HCT116 (cell line): Measurements from ENCODE around the gene PON1. TPM values are rescaled to one million over a fixed set of nuclear protein-coding genes. Genes with fewer than 3 reads are reported as not detected.

Source experiments
- ATAC-seq: fragments of 200-7000 bp; cut with Tn5 transposase; 2 replicates; pipeline ENCODE4 v1.9.1; 2020; ENCODE audit warnings: mild to moderate bottlenecking, moderate library complexity
- BruUV-seq: library from RNA; stranded (reverse); fragments of 400-500 nt; replicated peaks from 2 replicates; lab custom pipeline; 2021; lab: Mats Ljungman, UMichigan
- CTCF ChIA-PET: fragments of 300-600 bp; sonication (Branson Sonifier 250); formaldehyde crosslinking; loops from one replicate; lab custom pipeline; 2021; ENCODE audit warnings: antibody characterized with exemption; lab: Charles Lee
- POLR2A ChIA-PET: fragments of 300-600, 350-600 bp; sonication (Branson Sonifier 250); formaldehyde crosslinking; loops from one replicate; lab custom pipeline; 2021; ENCODE audit warnings: antibody characterized with exemption; lab: Charles Lee
- RAD21 ChIA-PET, 2 experiments: fragments of 300-600 bp; sonication (Branson Sonifier 250); formaldehyde crosslinking; loops; one replicate each; lab custom pipeline; 2023; ENCODE audit warnings: low total read pairs in 2 of 2; ENCODE audit not compliant: uncharacterized antibody in 2 of 2, unreplicated experiment in 2 of 2, low non-redundant PET in 1 of 2; lab: Charles Lee
- DNase-seq: peaks from one replicate; pipeline ENCODE4 v3.0.0-alpha.2; 2010; ENCODE audit warnings: low read depth, low spot score
- H2AFZ ChIP-seq: fragments of 200-600 bp; shearing (Covaris generic), sonication (generic); 2 replicates; pipeline ENCODE4 v1.6.1; 2017; ENCODE audit warnings: low read depth, mixed run types, mixed read lengths, antibody characterized with exemption, low read length; ENCODE audit not compliant: poor library complexity, severe bottlenecking
- H3K27ac ChIP-seq: 2 replicates; pipeline ENCODE4 v1.5.1; 2012; ENCODE audit warnings: low read depth, low read length
- H3K27me3 ChIP-seq: fragments of 200-600 bp; sonication (generic); 2 replicates; pipeline ENCODE4 v1.6.1; 2016; ENCODE audit warnings: mixed run types, low read length, mixed read lengths; ENCODE audit not compliant: insufficient read depth
- H3K36me3 ChIP-seq, 2 experiments: fragments of 200-500 bp in 1 of 2; fragments of 200-600 bp in 1 of 2; sonication (Bioruptor generic) in 1 of 2; sonication (generic) in 1 of 2; 2 replicates each; pipeline versions ENCODE4 v1.5.1 to v1.6.1; 2014 to 2016; ENCODE audit warnings: low read length in 2 of 2, inconsistent platforms in 1 of 2, mixed read lengths in 1 of 2, mixed run types in 1 of 2; ENCODE audit not compliant: insufficient read depth in 2 of 2, control insufficient read depth in 1 of 2
- H3K4me1 ChIP-seq, 2 experiments: fragments of 200-600 bp in 1 of 2; sonication (generic) in 1 of 2; 2 replicates each; pipeline versions ENCODE4 v1.5.1 to v1.6.1; 2012 to 2017; ENCODE audit warnings: low read length in 2 of 2, inconsistent platforms in 1 of 2, mild to moderate bottlenecking in 1 of 2, mixed read lengths in 1 of 2, mixed run types in 1 of 2, moderate library complexity in 1 of 2; ENCODE audit not compliant: insufficient read depth in 2 of 2, control insufficient read depth in 1 of 2
- H3K4me2 ChIP-seq: fragments of 200-600 bp; sonication (generic); 2 replicates; pipeline ENCODE4 v1.6.1; 2017; ENCODE audit warnings: mixed run types, low read length, mixed read lengths
- H3K4me3 ChIP-seq, 2 experiments: fragments of 200-600 bp in 1 of 2; sonication (generic) in 1 of 2; replicated peaks in 1 of 2; 2 replicates each; pipeline ENCODE4 v1.5.1; 2011 to 2016; ENCODE audit warnings: low read length in 2 of 2, control low read depth in 1 of 2, low read depth in 1 of 2, mild to moderate bottlenecking in 1 of 2, mixed read lengths in 1 of 2, mixed run types in 1 of 2
- H3K79me2 ChIP-seq: fragments of 200-600 bp; sonication (generic); 2 replicates; pipeline ENCODE4 v1.6.1; 2017; ENCODE audit warnings: mild to moderate bottlenecking, mixed run types, low read length, moderate library complexity, mixed read lengths; ENCODE audit not compliant: insufficient read depth
- H3K9ac ChIP-seq: fragments of 200-600 bp; sonication (generic); 2 replicates; pipeline ENCODE4 v1.6.1; 2016; ENCODE audit warnings: low read length, mixed read lengths
- H3K9me2 ChIP-seq: fragments of 200-600 bp; sonication (generic), shearing (Covaris generic); 2 replicates; pipeline ENCODE4 v1.6.1; 2017; ENCODE audit warnings: mixed run types, mild to moderate bottlenecking, moderate library complexity; ENCODE audit not compliant: insufficient read depth
- H3K9me3 ChIP-seq, 2 experiments: fragments of 200-500 bp in 1 of 2; fragments of 200-600 bp in 1 of 2; sonication (Bioruptor generic) in 1 of 2; sonication (generic) in 1 of 2; 2 replicates each; pipeline ENCODE4 v1.6.1; 2014 to 2017; ENCODE audit warnings: low read length in 2 of 2, mixed read lengths in 2 of 2, inconsistent platforms in 1 of 2, low read depth in 1 of 2, mild to moderate bottlenecking in 1 of 2, mixed run types in 1 of 2, moderate library complexity in 1 of 2; ENCODE audit not compliant: control insufficient read depth in 1 of 2, insufficient read depth in 1 of 2
- H4K20me1 ChIP-seq: fragments of 200-600 bp; sonication (generic), shearing (Covaris generic); 2 replicates; pipeline ENCODE4 v1.6.1; 2017; ENCODE audit warnings: mixed run types, mild to moderate bottlenecking, moderate library complexity; ENCODE audit not compliant: insufficient read depth
- CBX3 ChIP-seq: IDR thresholded peaks from 2 replicates; pipeline ENCODE4 v1.6.1; 2012; ENCODE audit warnings: low read depth
- EZH2 ChIP-seq: fragments of 200-600 bp; sonication (generic); IDR thresholded peaks from 2 replicates; pipeline ENCODE4 v1.6.1; 2017; ENCODE audit warnings: antibody characterized with exemption, mixed run types
- EZH2phosphoT487 ChIP-seq: fragments of 200-600 bp; IDR thresholded peaks from 2 replicates; pipeline ENCODE4 v1.6.1; 2018; ENCODE audit warnings: antibody characterized with exemption, borderline replicate concordance
- FOSL1 ChIP-seq: IDR thresholded peaks from 2 replicates; pipeline ENCODE4 v1.6.1; 2012; ENCODE audit warnings: low read depth
- JUND ChIP-seq: IDR thresholded peaks from 2 replicates; pipeline ENCODE4 v1.6.1; 2012
- POLR2AphosphoS5 ChIP-seq: IDR thresholded peaks from 2 replicates; pipeline ENCODE4 v1.6.1; 2011; ENCODE audit warnings: mild to moderate bottlenecking, low read depth, low read length, moderate library complexity
- REST ChIP-seq: IDR thresholded peaks from 2 replicates; pipeline ENCODE4 v1.6.1; 2012; ENCODE audit warnings: low read depth
- SIN3A ChIP-seq: IDR thresholded peaks from 2 replicates; pipeline ENCODE4 v1.6.1; 2012; ENCODE audit warnings: low read depth
- SP1 ChIP-seq: IDR thresholded peaks from 2 replicates; pipeline ENCODE4 v1.6.1; 2012; ENCODE audit warnings: low read depth
- SRF ChIP-seq: IDR thresholded peaks from 2 replicates; pipeline ENCODE4 v1.6.1; 2012; ENCODE audit warnings: low read depth
- TCF7L2 ChIP-seq: IDR thresholded peaks from 2 replicates; pipeline ENCODE4 v1.7.0; 2011; ENCODE audit warnings: borderline replicate concordance, inconsistent platforms; ENCODE audit not compliant: insufficient read depth, insufficient read length; ENCODE audit errors: extremely low read depth
- YY1 ChIP-seq: IDR thresholded peaks from 2 replicates; pipeline ENCODE4 v1.6.1; 2011; ENCODE audit warnings: low read length, low read depth, moderate library complexity, mild to moderate bottlenecking; ENCODE audit not compliant: insufficient replicate concordance; ENCODE audit errors: extremely low read depth
- ZFX ChIP-seq: fragments of 450-650 bp; IDR thresholded peaks from 2 replicates; pipeline ENCODE4 v1.6.1; 2017
- intact Hi-C: fragments of 100-400 bp; cut with micrococcal nuclease; formaldehyde crosslinking; loops from 2 replicates; pipeline ENCODE4 v1.10.0; 2022
- total RNA-seq: library from RNA; stranded (reverse); gene quantifications from one replicate; pipeline ENCODE4 v1.2.1, GENCODE V29; 2021; ENCODE audit not compliant: unreplicated experiment
- TF ChIP-seq, protein P1 (sequence below): IDR thresholded peaks from 2 replicates; pipeline ENCODE4 v1.6.1; 2011; ENCODE audit warnings: mild to moderate bottlenecking, low read length, moderate library complexity; ENCODE audit not compliant: insufficient replicate concordance; ENCODE audit errors: extremely low read depth
- TF ChIP-seq, protein P2 (sequence below): IDR thresholded peaks from 2 replicates; pipeline ENCODE4 v1.6.1; 2012
- TF ChIP-seq, protein P3 (sequence below): IDR thresholded peaks from 2 replicates; pipeline ENCODE4 v1.6.1; 2012

The PON1 gene
- total RNA-seq, 1 experiment from 2014 or later, result 0.20 TPM

DNA sequence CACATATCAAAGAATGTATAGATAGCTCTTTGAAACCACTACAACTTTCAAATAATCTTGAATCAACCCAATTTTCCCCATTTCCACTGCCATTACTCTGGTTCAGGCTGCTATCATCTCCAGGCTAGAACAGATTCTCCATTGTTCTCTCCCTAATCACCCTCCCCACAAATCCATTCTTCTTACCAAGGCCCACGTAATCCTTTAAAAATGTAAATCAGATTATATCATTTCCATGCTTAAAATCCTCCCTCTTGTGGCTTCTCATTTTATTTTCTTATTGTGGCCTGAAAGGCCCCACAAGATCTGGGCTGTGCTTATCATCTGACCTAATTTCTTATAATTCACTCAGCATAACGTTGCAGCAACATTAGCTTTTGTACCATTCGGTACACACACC is 3.0 kb upstream of the PON1 start (continued):
- TF ChIP-seq JUND, result no peak
- no peak for TF ChIP-seq CBX3
- TF ChIP-seq SIN3A, result no peak
- TF ChIP-seq, protein P1, sequence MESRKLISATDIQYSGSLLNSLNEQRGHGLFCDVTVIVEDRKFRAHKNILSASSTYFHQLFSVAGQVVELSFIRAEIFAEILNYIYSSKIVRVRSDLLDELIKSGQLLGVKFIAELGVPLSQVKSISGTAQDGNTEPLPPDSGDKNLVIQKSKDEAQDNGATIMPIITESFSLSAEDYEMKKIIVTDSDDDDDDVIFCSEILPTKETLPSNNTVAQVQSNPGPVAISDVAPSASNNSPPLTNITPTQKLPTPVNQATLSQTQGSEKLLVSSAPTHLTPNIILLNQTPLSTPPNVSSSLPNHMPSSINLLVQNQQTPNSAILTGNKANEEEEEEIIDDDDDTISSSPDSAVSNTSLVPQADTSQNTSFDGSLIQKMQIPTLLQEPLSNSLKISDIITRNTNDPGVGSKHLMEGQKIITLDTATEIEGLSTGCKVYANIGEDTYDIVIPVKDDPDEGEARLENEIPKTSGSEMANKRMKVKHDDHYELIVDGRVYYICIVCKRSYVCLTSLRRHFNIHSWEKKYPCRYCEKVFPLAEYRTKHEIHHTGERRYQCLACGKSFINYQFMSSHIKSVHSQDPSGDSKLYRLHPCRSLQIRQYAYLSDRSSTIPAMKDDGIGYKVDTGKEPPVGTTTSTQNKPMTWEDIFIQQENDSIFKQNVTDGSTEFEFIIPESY, result no peak
- no peak for TF ChIP-seq SRF
- no peak for TF ChIP-seq SP1
- TF ChIP-seq EZH2phosphoT487, result no peak
- no peak for TF ChIP-seq EZH2
- TF ChIP-seq TCF7L2, result no peak

DNA sequence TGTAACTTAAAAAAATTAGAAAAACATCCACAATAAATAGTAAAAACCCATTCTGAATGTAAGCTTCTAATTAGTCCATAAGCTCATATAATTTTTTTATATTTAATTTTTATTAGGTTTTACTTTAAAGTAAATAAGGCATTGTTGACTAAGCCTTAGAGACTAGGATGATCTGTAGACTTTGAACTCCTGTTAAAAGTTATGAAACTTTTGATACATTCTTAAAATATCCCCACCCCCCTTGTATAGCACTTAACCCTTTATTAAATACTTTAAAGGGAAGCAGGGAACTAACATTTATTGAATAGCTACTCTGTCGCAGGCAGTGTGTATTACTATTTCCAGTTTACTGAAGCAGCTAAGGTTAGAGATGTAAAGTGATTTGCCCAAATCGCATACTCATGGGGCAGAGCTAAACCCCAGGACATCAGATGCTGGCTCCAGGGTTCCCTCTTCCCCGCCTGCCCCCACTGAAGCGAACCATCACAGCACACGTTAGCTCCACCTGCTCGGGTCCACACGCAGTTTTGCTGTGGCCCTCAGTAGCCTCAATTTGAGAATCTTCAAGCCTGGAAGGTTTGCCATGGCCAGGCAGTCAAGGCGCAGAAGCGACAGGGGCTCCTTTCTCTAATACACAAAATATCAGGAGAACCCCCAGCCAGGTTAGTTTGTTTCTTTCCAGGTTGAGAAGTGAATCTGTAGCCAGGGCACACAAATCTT is 762 bp downstream of the PON1 start:
- intact Hi-C loops, result no loop called here
- Histone ChIP-seq H4K20me1 (no peaks in the 10 kb centered on the region), H3K4me2 (no peak overlapping the region), H3K9me3 (no peaks in the 10 kb centered on the region), H3K36me3 (no peaks in the 10 kb centered on the region), H3K4me1 (no peaks in the 10 kb centered on the region), H3K27ac (no peak overlapping the region), H3K4me3 (no peak overlapping the region), H3K9me2 (no peaks in the 10 kb centered on the region), H3K27me3 (no peaks in the 10 kb centered on the region), H3K9ac (no peak overlapping the region), H3K79me2 (no peaks in the 10 kb centered on the region), H2AFZ (no peak overlapping the region)
- no TSS peak for BruUV-seq
- no peak for ATAC-seq
- ChIA-PET RAD21 (no interaction called here), POLR2A (no interaction called here), CTCF (no interaction called here)
- TF ChIP-seq, protein P2, sequence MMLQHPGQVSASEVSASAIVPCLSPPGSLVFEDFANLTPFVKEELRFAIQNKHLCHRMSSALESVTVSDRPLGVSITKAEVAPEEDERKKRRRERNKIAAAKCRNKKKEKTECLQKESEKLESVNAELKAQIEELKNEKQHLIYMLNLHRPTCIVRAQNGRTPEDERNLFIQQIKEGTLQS, result no peak
- TF ChIP-seq FOSL1 (no peak), TCF7L2 (no peak), ZFX (no peak), SIN3A (no peak), EZH2phosphoT487 (no peak), REST (no peak), POLR2AphosphoS5 (no peak), EZH2 (no peak), JUND (no peak), YY1 (no peak)
- TF ChIP-seq, protein P1, result no peak
- TF ChIP-seq, protein P3, sequence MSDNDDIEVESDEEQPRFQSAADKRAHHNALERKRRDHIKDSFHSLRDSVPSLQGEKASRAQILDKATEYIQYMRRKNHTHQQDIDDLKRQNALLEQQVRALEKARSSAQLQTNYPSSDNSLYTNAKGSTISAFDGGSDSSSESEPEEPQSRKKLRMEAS, result no peak
- no peak for DNase-seq
